K562 (cell line): Measurements from ENCODE around the gene SLC16A5. TPM values are rescaled to one million over a fixed set of nuclear protein-coding genes. Genes with fewer than 3 reads are reported as not detected.
A peak's percentile ranks its signal among the peaks of the same experiment; 100 is the strongest.

Source experiments
- EP300 ChIP-seq: IDR thresholded peaks from 2 replicates; pipeline ENCODE4 v1.6.1; 2012; ENCODE audit warnings: low read length, improper control_type of control experiment
- HDAC1 ChIP-seq, 2 experiments: fragments of 450-650 bp; IDR thresholded peaks; 2 replicates each; pipeline ENCODE4 v1.6.1; 2016 to 2017; ENCODE audit warnings: inconsistent platforms in 1 of 2, mild to moderate bottlenecking in 1 of 2, moderate library complexity in 1 of 2
- MAZ ChIP-seq, 2 experiments: fragments of 450-650 bp in 1 of 2; sonication (generic) in 1 of 2; formaldehyde crosslinking; IDR thresholded peaks in 1 of 2; conservative IDR thresholded peaks in 1 of 2; 2 replicates each; pipeline versions ENCODE4 v1.4.0 to v1.5.0; 2020; ENCODE audit warnings: mild to moderate bottlenecking in 1 of 2, missing genetic modification reagents in 1 of 2
- MYNN ChIP-seq, 2 experiments: sonication (generic); formaldehyde crosslinking in 1 of 2; IDR thresholded peaks; 2 replicates each; pipeline versions ENCODE4 v1.5.0 to v1.6.1; 2016 to 2020; ENCODE audit warnings: antibody characterized with exemption in 1 of 2, missing genetic modification reagents in 1 of 2
- NFRKB ChIP-seq: fragments of 450-650 bp; IDR thresholded peaks from 2 replicates; pipeline ENCODE4 v1.6.1; 2016; ENCODE audit warnings: low read depth
- ZNF316 ChIP-seq: fragments of 450-650 bp; IDR thresholded peaks from 2 replicates; pipeline ENCODE4 v1.6.1; 2016
- ZSCAN29 ChIP-seq: fragments of 450-650 bp; IDR thresholded peaks from 2 replicates; pipeline ENCODE4 v1.6.1; 2017
- polyA plus RNA-seq, 8 experiments: library from polyadenylated mRNA; depleted of rRNA in 4 of 8; stranded (reverse) in 5 of 8; unstranded in 3 of 8; fragments of >200 nt; fragmentation: Nextera tagmentation in 2 of 8; fragmentation: Illumina TruSeq in 1 of 8; extraction: Ambion mirVana in 2 of 8; extraction: Trizol in 1 of 8; gene quantifications; 2 replicates each; pipeline versions ENCODE4 v1.2.1 to v1.2.3, GENCODE V29; 2011 to 2014; ENCODE audit warnings: inconsistent platforms in 1 of 8, missing spikeins in 1 of 8
- total RNA-seq, 7 experiments: library from RNA; depleted of rRNA in 6 of 7; stranded (reverse); fragments of >200 nt in 6 of 7; fragmentation: Illumina TruSeq in 2 of 7; extraction: Trizol in 2 of 7; gene quantifications; 2 replicates each; pipeline versions ENCODE4 v1.2.1 to v1.2.3, GENCODE V29; 2011 to 2021; ENCODE audit warnings: low replicate concordance in 1 of 7
- TF ChIP-seq, protein P1 (sequence below): fragments of 200-600 bp; sonication (generic); IDR thresholded peaks from one replicate; pipeline ENCODE4 v1.6.1; 2012; ENCODE audit warnings: mild to moderate bottlenecking, low read depth, low read length, inconsistent platforms
- TF ChIP-seq, protein P2 (sequence below), 2 experiments: fragments of 450-650 bp; IDR thresholded peaks; 2 replicates each; pipeline ENCODE4 v1.6.1; 2018; ENCODE audit warnings: mild to moderate bottlenecking in 2 of 2, low read depth in 1 of 2; ENCODE audit not compliant: partially characterized antibody in 2 of 2
- TF ChIP-seq, protein P3 (sequence below), 2 experiments: fragments of 450-650 bp in 1 of 2; sonication (generic) in 1 of 2; formaldehyde crosslinking in 1 of 2; IDR thresholded peaks in 1 of 2; conservative IDR thresholded peaks in 1 of 2; 2 replicates each; pipeline versions ENCODE4 v1.6.1 to v1.8.1; 2016 to 2023; ENCODE audit warnings: mild to moderate bottlenecking in 2 of 2, moderate library complexity in 2 of 2, inconsistent platforms in 1 of 2, missing genetic modification reagents in 1 of 2

The SLC16A5 gene
- total and polyA plus RNA-seq, 9 of the 15 experiments (the other 6 are each of a cell fraction or from before 2014, with no cell fraction given): 0.06 to 2.6 (median 0.91) TPM

DNA sequence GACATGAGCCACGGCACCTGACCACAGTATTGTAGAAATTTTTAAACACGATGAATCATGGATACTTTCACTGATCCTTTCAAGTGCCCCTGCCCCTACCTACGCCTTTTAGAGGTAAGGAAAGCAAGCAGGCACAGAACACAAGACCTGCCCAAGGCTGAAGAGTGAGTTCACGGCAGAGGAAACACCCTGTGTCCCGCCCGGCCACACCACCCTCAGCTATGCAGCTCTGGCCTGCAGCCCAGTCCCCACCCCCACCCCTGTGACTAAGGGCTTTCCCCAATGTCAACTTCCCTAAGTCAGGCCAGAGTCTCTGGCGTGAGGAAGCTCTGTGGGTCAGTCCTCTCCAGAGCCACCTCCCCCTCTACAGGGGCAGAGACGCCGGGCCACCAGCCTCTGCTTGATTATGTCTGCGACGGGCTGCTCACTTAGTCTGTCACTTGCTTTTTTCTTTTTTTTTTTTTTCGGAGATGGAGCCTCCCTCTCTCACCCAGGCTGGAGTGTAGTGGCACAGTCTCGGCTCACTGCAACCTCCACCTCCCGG, 8.4 kb downstream of the SLC16A5 start (continued):
- TF ChIP-seq, protein P1, sequence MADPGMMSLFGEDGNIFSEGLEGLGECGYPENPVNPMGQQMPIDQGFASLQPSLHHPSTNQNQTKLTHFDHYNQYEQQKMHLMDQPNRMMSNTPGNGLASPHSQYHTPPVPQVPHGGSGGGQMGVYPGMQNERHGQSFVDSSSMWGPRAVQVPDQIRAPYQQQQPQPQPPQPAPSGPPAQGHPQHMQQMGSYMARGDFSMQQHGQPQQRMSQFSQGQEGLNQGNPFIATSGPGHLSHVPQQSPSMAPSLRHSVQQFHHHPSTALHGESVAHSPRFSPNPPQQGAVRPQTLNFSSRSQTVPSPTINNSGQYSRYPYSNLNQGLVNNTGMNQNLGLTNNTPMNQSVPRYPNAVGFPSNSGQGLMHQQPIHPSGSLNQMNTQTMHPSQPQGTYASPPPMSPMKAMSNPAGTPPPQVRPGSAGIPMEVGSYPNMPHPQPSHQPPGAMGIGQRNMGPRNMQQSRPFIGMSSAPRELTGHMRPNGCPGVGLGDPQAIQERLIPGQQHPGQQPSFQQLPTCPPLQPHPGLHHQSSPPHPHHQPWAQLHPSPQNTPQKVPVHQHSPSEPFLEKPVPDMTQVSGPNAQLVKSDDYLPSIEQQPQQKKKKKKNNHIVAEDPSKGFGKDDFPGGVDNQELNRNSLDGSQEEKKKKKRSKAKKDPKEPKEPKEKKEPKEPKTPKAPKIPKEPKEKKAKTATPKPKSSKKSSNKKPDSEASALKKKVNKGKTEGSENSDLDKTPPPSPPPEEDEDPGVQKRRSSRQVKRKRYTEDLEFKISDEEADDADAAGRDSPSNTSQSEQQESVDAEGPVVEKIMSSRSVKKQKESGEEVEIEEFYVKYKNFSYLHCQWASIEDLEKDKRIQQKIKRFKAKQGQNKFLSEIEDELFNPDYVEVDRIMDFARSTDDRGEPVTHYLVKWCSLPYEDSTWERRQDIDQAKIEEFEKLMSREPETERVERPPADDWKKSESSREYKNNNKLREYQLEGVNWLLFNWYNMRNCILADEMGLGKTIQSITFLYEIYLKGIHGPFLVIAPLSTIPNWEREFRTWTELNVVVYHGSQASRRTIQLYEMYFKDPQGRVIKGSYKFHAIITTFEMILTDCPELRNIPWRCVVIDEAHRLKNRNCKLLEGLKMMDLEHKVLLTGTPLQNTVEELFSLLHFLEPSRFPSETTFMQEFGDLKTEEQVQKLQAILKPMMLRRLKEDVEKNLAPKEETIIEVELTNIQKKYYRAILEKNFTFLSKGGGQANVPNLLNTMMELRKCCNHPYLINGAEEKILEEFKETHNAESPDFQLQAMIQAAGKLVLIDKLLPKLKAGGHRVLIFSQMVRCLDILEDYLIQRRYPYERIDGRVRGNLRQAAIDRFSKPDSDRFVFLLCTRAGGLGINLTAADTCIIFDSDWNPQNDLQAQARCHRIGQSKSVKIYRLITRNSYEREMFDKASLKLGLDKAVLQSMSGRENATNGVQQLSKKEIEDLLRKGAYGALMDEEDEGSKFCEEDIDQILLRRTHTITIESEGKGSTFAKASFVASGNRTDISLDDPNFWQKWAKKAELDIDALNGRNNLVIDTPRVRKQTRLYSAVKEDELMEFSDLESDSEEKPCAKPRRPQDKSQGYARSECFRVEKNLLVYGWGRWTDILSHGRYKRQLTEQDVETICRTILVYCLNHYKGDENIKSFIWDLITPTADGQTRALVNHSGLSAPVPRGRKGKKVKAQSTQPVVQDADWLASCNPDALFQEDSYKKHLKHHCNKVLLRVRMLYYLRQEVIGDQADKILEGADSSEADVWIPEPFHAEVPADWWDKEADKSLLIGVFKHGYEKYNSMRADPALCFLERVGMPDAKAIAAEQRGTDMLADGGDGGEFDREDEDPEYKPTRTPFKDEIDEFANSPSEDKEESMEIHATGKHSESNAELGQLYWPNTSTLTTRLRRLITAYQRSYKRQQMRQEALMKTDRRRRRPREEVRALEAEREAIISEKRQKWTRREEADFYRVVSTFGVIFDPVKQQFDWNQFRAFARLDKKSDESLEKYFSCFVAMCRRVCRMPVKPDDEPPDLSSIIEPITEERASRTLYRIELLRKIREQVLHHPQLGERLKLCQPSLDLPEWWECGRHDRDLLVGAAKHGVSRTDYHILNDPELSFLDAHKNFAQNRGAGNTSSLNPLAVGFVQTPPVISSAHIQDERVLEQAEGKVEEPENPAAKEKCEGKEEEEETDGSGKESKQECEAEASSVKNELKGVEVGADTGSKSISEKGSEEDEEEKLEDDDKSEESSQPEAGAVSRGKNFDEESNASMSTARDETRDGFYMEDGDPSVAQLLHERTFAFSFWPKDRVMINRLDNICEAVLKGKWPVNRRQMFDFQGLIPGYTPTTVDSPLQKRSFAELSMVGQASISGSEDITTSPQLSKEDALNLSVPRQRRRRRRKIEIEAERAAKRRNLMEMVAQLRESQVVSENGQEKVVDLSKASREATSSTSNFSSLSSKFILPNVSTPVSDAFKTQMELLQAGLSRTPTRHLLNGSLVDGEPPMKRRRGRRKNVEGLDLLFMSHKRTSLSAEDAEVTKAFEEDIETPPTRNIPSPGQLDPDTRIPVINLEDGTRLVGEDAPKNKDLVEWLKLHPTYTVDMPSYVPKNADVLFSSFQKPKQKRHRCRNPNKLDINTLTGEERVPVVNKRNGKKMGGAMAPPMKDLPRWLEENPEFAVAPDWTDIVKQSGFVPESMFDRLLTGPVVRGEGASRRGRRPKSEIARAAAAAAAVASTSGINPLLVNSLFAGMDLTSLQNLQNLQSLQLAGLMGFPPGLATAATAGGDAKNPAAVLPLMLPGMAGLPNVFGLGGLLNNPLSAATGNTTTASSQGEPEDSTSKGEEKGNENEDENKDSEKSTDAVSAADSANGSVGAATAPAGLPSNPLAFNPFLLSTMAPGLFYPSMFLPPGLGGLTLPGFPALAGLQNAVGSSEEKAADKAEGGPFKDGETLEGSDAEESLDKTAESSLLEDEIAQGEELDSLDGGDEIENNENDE: no peak
- TF ChIP-seq EP300: peak; percentile 78
- TF ChIP-seq, protein P2, sequence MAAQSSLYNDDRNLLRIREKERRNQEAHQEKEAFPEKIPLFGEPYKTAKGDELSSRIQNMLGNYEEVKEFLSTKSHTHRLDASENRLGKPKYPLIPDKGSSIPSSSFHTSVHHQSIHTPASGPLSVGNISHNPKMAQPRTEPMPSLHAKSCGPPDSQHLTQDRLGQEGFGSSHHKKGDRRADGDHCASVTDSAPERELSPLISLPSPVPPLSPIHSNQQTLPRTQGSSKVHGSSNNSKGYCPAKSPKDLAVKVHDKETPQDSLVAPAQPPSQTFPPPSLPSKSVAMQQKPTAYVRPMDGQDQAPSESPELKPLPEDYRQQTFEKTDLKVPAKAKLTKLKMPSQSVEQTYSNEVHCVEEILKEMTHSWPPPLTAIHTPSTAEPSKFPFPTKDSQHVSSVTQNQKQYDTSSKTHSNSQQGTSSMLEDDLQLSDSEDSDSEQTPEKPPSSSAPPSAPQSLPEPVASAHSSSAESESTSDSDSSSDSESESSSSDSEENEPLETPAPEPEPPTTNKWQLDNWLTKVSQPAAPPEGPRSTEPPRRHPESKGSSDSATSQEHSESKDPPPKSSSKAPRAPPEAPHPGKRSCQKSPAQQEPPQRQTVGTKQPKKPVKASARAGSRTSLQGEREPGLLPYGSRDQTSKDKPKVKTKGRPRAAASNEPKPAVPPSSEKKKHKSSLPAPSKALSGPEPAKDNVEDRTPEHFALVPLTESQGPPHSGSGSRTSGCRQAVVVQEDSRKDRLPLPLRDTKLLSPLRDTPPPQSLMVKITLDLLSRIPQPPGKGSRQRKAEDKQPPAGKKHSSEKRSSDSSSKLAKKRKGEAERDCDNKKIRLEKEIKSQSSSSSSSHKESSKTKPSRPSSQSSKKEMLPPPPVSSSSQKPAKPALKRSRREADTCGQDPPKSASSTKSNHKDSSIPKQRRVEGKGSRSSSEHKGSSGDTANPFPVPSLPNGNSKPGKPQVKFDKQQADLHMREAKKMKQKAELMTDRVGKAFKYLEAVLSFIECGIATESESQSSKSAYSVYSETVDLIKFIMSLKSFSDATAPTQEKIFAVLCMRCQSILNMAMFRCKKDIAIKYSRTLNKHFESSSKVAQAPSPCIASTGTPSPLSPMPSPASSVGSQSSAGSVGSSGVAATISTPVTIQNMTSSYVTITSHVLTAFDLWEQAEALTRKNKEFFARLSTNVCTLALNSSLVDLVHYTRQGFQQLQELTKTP (IDR thresholded peaks at IDR 0.05; ENCODE audit: low read depth in 1 of 2, partially characterized antibody in 2 of 2): peak in 1 of 2 experiments; percentile 47
- peak; percentile 89 for TF ChIP-seq ZNF316
- peak; percentile 89 for TF ChIP-seq MYNN (IDR thresholded peaks at IDR 0.05)
- TF ChIP-seq MYNN (CRISPR knock-in tag; IDR thresholded peaks at IDR 0.05): no peak
- TF ChIP-seq, protein P3, sequence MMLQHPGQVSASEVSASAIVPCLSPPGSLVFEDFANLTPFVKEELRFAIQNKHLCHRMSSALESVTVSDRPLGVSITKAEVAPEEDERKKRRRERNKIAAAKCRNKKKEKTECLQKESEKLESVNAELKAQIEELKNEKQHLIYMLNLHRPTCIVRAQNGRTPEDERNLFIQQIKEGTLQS (IDR thresholded peaks at IDR 0.05): peak; percentile 34; the same call in 1 of the 2 replicates
- TF ChIP-seq, protein P3 (CRISPR knock-in tag; conservative IDR thresholded peaks at IDR 0.05): no peak
- 0 out of 4 replicates have a peak, but pooled peaks of 1 of the 2 experiments have one; percentile 64 for TF ChIP-seq HDAC1 (IDR thresholded peaks at IDR 0.05)
- no peak for TF ChIP-seq ZSCAN29
- TF ChIP-seq MAZ (CRISPR knock-in tag; conservative IDR thresholded peaks at IDR 0.05 in 1 of 2, IDR thresholded peaks at IDR 0.05 in 1 of 2): peak; percentile 71 to 84; a peak in 3 of 4 replicates
- TF ChIP-seq NFRKB: peak; percentile 50; the same call in 1 of the 2 replicates
